M059J (cell line): ENCODE data around the gene ABLIM2. TPM values are rescaled to one million over a fixed set of nuclear protein-coding genes. Genes with fewer than 3 reads are reported as not detected.
"Not testable (repeated sequence)": the region's sequence is repeated elsewhere in the genome, so short reads cannot be mapped to it uniquely, and the experiment has no call there.

Experiments used
- DNase-seq: peaks from one replicate; pipeline ENCODE4 v3.0.0-alpha.2; 2012; ENCODE audit warnings: low read depth
- total RNA-seq: library from RNA; depleted of rRNA; stranded (reverse); fragments of >200 nt; shearing (Covaris generic); gene quantifications from 2 replicates; pipeline ENCODE4 v1.2.3, GENCODE V29; 2014

ABLIM2 gene
- total RNA-seq, 1 experiment from 2014 or later: not detected

- DNase-seq: peak; percentile 35
Observed at GRCh38 chr4:8157496-8157895, 1.1 kb downstream of the ABLIM2 start.

GRCh38 chr4:8156617-8157016, 2.0 kb downstream of the ABLIM2 start:
- DNase-seq: no peak

GRCh38 chr4:8155660-8156421, 2.8 kb downstream of the ABLIM2 start:
- DNase-seq: no peak

- DNase-seq: no peak
Observed at GRCh38 chr4:8155048-8155447, 3.6 kb downstream of the ABLIM2 start.

GRCh38 chr4:8153441-8153840, 5.2 kb downstream of the ABLIM2 start:
- no peak for DNase-seq

GRCh38 chr4:8152865-8153257, 5.8 kb downstream of the ABLIM2 start:
- no peak for DNase-seq

GRCh38 chr4:8152090-8152864, 6.3 kb downstream of the ABLIM2 start:
- no peak for DNase-seq

- no peak for DNase-seq
Observed at GRCh38 chr4:8151165-8151650, 7.4 kb downstream of the ABLIM2 start.

- DNase-seq: no peak
Observed at GRCh38 chr4:8150152-8151090, 8.2 kb downstream of the ABLIM2 start.

GRCh38 chr4:8149664-8150063, 8.9 kb downstream of the ABLIM2 start:
- DNase-seq: no peak

- no peak for DNase-seq
Observed at GRCh38 chr4:8148785-8149435, 9.7 kb downstream of the ABLIM2 start.

GRCh38 chr4:8148159-8148558, 10.5 kb downstream of the ABLIM2 start:
- DNase-seq: no peak

GRCh38 chr4:8147231-8147970, 11.2 kb downstream of the ABLIM2 start:
- no peak for DNase-seq

GRCh38 chr4:8146157-8146556, 12.5 kb downstream of the ABLIM2 start:
- no peak for DNase-seq

- no peak for DNase-seq
Observed at GRCh38 chr4:8144359-8144758, 14.3 kb downstream of the ABLIM2 start.

- no peak for DNase-seq
Observed at GRCh38 chr4:8143392-8144140, 15.0 kb downstream of the ABLIM2 start.

GRCh38 chr4:8142556-8142955, 16.1 kb downstream of the ABLIM2 start:
- no peak for DNase-seq

GRCh38 chr4:8141935-8142334, 16.7 kb downstream of the ABLIM2 start:
- no peak for DNase-seq

GRCh38 chr4:8140915-8141314, 17.7 kb downstream of the ABLIM2 start:
- no peak for DNase-seq

- DNase-seq: not testable (repeated sequence)
Observed at GRCh38 chr4:8139726-8140125, 18.9 kb downstream of the ABLIM2 start.
